ENCODE measurements around the gene OR2L13.
"Not testable (repeated sequence)": the region's sequence is repeated elsewhere in the genome, so short reads cannot be mapped to it uniquely, and the experiment has no call there.

The OR2L13 gene, protein sequence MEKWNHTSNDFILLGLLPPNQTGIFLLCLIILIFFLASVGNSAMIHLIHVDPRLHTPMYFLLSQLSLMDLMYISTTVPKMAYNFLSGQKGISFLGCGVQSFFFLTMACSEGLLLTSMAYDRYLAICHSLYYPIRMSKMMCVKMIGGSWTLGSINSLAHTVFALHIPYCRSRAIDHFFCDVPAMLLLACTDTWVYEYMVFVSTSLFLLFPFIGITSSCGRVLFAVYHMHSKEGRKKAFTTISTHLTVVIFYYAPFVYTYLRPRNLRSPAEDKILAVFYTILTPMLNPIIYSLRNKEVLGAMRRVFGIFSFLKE

DNA sequence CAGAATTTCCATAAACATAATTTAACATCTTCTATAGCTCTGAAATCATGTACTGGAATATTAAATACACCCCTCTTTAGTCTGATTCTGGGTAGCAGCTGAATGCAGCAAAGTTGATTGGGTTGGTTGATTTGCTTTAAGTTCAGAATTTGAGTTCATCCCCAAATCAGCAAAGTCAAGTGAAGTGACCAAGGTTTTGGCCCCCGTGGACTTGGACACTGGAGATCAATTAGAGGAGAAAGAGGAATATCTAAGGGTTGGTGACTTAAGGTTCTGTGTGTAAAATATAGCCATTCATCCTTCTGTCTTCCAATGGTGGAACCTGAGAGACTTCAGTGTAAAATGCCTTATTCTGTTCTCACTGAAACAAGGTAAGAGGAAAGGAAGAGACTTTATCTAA, at the start of gene OR2L13:
OR2L13 (plus strand) TSS at position 301 of the 400 bp plus-strand sequence. CDS start 4,192 bp downstream, outside the sequence.
- DNase-seq, result no peak

DNA sequence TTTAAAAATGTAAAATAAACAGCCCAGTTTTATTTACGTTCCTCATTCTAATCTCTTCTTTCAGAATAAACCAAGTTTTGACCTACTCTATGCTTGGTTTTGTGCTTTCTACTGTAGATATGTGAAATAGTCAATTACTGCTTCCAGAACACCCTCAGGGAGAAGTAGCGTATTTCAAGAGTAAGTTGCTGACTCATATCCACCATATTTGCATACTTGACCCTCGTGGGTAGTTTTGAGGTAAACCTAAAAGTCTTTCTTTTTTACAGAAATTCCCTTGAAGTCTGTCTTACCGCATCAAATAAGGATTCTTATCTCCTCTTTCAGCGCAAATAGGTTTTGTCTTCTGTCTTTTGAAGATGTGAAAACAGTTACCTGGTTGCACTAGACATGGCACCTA, 49.8 kb upstream of the OR2L13 start:
- no peak for DNase-seq

DNA sequence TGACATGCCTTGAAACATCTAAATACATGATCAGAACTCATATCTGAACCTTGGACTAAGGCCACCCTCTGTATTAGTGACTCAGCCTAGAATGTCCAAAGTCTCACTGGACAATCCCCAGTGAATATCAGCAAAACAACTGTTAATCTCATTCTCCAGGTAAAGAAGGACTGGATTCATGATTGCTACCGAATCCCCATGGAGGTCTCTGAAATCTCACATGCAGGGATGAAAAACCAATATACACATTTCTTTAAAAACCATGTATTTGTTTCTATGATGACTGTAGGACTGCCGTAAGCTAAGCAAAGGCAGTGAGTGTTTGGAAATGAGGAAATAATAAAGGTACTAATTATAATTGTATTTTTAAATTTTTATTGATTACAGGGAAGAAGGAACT, 48.4 kb upstream of the OR2L13 start, which contains the start of gene OR2L3:
OR2L3 (plus strand) TSS at position 301 of the 400 bp plus-strand sequence. CDS start 13,846 bp downstream, outside the sequence.
- DNase-seq, result no peak

DNA sequence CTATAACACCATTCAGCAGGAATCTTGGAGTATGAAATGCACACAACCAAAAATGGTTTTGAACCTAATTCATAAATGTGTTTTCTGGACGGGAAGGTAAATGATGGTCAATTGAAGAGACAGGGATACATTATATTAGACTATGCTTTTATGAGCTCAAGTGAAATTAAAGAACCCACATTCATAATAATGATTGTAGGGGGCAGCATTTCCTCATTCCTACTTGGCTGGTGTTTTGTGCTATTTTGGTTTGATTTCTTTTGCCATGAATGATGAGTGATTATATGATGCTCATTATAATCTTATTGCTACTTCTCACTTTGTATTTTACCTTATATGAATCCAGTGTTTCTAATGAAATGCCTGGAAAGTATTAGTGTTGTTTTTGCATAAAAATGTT, 48.0 kb upstream of the OR2L13 start:
- no peak for DNase-seq

DNA sequence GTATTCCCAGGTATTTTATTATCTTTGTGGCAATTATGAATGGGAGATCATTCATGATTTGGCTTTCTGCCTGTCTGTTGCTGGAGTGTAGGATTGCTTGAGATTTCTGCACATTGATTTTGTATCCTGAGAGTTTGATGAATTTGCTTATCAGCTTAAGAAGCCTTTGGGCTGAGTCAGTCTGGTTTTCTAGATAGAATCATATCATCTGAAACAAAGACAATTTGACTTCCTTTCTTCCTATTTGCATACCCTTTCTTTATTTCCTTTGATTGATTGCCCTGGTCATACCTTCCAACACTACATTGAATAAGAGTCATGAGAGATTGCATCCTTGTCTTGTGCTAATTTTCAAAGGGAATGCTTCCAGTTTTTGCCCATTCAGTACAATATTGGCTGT, 40.3 kb upstream of the OR2L13 start:
- no peak for DNase-seq

DNA sequence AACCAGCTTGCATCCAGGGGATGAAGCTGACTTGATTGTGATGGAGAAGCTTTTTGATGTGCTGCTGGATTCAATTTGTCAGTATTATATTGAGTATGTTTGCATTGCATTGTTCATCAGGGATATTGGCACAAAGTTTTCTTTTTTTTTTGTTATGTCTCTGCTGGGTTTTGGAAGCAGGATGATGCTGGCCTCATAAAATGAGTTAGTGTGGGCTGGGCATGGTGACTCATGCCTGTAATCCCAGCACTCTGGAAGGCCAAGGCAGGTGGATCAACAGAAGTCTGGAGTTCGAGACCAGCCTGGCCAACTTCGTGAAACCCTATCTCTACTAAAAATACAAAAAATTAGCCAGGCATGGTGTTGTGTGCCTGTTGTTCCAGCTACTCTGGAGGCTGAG, 39.7 kb upstream of the OR2L13 start:
- DNase-seq, result no peak

DNA sequence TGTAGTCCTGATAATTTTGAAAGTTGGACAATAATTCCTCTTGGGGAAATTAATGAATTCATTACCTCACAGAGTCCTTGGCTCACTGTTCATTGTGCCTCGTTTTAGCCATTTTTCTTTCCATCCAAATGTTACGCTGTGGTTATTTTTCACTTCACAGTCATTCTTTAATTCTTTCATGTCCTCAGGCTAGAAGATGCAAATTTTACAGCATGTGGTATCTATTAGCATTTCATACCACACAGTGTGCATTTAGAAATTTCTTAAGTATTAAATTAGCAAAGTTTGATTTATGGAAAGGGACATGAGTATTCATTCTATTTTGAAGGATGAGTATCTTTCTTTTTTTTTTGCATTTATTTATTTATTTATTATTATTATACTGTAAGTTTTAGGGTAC, 29.9 kb upstream of the OR2L13 start:
- DNase-seq, result no peak

DNA sequence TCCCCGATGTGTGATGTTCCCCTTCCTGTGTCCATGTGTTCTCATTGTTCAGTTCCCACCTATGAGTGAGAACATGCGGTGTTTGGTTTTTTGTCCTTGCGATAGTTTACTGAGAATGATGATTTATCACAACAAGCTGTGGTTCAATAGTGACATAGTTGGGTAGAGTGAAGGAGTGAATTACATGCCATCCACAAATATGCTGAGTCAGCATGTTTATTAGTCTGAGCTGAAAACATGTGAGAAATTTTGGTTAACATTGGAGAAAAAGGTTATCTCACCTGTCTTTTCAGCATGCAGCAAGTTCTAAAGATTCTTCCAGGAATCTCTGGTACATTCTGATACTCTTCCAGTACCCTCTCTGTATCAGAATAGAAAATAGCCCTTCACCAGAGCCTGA, 29.4 kb upstream of the OR2L13 start:
- no peak for DNase-seq

DNA sequence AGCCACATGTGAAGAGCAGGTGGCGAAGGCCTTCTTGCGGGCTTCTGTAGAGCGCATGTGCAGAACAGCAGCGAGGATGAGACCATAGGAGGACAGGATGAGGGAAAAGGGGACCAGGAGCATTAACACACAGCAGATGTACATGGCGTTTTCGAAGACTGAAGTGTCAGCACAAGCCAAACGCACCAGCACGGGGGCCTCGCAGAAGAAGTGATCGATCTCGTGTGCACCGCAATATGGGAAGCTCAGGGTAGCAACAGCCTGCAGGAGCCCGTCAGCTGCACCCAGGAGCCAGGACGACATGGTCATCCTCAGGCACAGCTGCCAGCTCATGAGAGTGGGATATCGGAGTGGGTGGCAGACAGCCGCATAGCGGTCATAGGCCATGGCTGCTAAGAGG, 11.1 kb upstream of the OR2L13 start:
- DNase-seq, result not testable (repeated sequence)

DNA sequence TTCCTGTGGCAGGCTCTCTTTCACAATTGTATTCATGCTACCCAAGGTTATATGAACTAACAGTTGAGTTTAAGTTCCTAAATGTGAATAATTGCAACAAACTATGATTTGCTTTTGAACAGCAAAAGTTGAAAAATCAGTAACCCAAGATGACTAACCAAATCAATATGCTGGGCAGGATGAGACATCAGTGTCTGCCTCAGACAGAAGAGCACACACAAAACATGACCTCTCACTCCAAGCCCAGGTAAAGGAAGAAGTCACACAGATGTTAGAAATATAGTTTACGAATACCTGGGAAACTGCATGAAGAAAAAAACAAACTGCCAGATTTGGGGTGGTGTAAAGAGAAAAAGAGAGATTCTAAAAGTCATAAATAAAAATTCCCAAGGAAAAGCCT, 3.5 kb downstream of the OR2L13 start:
- DNase-seq, result no peak

DNA sequence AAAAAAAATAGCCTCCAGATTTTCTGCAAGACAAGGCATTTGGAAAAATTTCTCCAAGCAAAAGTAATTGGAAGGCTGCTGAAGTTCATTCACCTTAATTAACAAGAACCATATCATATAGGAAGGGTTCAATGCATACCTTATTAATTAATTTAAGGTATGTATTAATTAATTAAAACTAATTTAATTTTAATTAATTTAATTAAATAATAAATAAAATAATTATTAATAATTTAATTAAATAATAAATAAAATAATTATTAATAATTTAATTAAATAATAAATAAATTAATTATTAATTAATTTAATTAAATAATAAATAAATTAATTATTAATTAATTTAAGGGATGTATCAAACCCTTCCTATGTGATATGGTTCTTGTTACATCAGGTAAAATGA, 7.9 kb downstream of the OR2L13 start:
- no peak for DNase-seq

DNA sequence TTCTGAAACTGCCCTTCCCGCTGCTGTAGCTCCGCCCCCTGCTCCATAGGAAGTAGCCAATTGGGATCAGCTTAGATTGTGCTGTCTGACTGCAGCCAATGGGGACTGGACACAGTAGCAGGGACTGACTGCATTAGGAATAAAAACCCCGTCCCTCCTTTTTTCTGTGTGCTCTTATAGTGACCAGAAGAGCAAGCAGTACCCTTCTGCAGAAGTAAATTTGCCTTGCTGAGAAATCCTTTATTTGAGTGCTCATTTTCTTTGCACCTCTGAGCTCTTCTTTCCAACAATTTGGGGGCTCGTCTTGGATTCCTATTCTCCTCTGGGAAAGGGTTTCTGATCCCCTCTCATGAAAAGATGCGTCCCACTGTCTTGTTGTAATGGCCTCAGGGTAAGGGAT, 16.2 kb downstream of the OR2L13 start:
- no peak for DNase-seq

DNA sequence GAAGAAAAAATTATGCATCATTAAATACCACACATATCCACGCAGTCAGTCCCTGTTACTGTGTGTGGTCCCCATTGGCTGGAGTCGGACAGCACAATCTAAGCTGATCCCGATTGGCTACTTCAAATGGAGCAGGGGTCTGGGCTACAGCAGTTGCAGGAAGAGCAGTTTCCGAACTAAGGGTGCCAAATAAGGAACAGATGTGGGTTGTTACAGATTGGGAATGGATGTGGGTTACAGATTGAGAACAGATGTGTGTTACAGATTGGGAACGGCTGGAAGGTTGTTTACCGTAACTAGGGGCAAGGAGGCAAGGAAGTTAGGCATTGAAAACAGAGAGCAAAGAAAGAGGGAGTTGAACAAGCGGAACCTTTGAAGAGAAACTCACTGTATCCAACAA, 19.9 kb downstream of the OR2L13 start:
- DNase-seq, result no peak

DNA sequence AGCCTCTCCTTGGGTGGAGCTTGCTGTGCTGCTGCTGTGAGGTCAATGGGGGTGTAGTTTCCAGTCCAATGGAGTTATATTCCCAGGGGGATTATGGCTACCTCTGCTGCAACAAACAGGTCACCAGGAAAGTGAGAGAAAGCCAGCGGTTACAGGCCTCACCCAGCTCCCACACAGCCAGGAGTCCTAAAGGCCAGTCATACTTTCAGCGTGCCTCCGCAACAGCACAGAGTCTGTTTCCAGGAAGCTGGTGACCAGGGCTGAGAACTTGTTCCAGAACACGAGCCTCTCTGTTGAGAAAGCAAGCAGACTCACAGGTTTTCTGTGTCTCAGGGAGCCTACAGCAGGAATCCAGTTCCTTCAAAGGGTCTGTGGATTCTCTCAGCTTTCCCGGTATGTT, 32.7 kb downstream of the OR2L13 start:
- DNase-seq, result no peak

DNA sequence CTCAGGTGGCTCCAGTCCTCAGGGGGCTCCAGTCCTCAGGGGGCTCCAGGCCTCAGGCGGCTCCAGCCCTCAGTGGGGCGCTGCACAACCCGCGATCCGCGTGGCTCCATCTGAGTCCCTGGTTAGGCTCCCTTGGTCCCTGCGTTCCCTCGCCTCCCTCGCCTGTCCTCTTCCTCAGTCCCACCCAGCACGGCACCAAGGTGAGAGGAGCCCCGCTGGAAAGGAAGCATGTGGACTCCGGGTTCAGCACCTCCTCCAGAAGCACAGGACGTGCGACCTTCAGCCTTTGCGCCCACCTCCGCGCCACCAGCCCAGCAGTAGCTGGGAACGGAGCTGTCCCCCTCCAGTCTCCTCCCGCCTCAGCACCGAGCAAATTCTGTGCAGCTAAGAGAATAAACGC, 41.8 kb downstream of the OR2L13 start:
- no peak for DNase-seq

DNA sequence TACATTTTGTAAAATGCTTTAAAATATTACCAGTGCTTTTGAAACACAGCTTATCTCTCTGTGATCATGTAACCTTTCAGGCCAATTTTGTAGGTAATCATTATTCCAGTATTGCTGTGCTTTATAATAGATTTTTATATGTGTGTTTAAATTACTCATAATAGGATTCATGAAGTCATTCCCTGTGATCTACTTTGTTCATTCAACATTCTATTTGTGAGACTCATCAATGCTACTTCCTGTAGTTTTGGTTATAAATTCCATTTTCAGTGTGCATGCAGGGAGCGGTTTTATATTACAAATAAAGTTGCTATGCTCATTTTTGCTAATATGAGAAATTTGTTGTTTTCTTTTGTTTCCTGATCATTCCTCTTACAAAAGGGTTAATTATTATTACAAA, 45.9 kb downstream of the OR2L13 start:
- DNase-seq, result no peak

DNA sequence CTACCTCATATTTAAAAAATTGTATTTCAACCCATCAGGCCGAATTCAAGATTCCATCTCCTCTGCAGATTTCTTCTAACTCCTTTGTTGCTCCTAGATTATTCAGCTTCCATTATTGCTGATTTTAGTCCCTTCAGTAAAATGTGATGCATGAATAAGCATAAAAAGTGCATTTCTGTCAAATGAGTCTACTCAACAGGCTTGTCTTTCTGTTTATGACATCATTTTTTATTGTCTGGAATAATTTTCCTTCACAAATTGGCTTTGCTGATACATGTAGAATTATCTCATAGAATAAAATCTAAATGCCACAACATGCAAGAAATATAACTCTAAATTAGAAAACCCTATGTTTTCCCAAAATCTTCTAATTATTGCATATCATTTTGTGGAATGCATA, 48.3 kb downstream of the OR2L13 start:
- no peak for DNase-seq

DNA sequence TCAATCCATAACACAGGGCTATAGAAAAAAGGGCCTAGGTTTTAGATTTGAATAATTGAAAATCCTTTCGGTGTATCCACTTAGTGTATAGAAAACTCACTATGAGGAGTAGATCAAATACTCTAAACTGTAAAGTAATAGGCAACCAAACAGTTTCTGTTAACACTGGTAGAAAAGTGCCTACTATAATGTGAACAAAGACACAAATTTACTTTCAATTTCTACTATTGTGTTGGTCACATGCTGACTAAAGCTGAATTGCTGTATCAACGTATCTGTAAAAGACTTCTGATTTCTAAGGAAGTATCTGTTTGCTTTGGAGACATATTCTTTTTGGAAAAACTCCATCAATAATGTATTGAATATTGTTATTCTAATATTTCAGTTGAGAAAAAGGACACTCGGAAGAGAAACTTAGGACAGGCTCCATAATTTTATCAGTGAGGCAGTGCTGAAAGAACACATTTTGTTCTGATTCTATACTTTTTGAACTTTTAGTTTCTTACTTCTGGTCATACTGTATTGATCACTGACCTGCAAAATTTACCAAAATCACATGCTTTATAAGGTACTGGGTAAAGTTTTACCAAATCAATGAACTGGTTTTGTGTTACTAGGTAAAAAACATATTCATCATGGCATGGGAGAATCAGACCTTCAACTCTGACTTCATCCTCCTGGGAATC, 49.7 kb downstream of the OR2L13 start, which contains the start of gene OR2M5:
OR2M5 (plus strand) TSS at position 636 of the 686 bp plus-strand sequence; CDS start at position 636, 0 bp downstream.
- no peak for DNase-seq
